Neural crest cell (in vitro differentiated cells): ENCODE data around the gene DNAJB1. TPM values are rescaled to one million over a fixed set of nuclear protein-coding genes. Genes with fewer than 3 reads are reported as not detected.
A peak's percentile ranks its signal among the peaks of the same experiment; 100 is the strongest.
"Not testable (repeated sequence)": the region's sequence is repeated elsewhere in the genome, so short reads cannot be mapped to it uniquely, and the experiment has no call there.

Experiments used
- DNase-seq: peaks from one replicate; pipeline ENCODE4 v3.0.0; 2021; ENCODE audit warnings: low read depth, mixed read lengths, low spot score
- H3K27ac Mint-ChIP-seq: one replicate; pipeline ENCODE4 v1.8.0; 2021; ENCODE audit warnings: mild to moderate bottlenecking, mixed read lengths; ENCODE audit not compliant: unreplicated experiment
- H3K27me3 Mint-ChIP-seq: 2 replicates; pipeline ENCODE4 v1.8.0; 2021; ENCODE audit warnings: low read depth, mild to moderate bottlenecking, mixed read lengths
- H3K36me3 Mint-ChIP-seq: 2 replicates; pipeline ENCODE4 v1.8.0; 2021; ENCODE audit warnings: low read depth, mild to moderate bottlenecking, mixed read lengths
- H3K4me1 Mint-ChIP-seq: 2 replicates; pipeline ENCODE4 v1.8.0; 2021; ENCODE audit warnings: mixed read lengths
- H3K4me3 Mint-ChIP-seq: one replicate; pipeline ENCODE4 v1.8.0; 2021; ENCODE audit warnings: mild to moderate bottlenecking, mixed read lengths
- H3K9me3 Mint-ChIP-seq: 2 replicates; pipeline ENCODE4 v1.8.0; 2021; ENCODE audit warnings: mixed read lengths
- long read RNA-seq: library from polyadenylated mRNA; unstranded; transcript quantifications from one replicate; pipeline ENCODE4 v2.0.0, GENCODE V29; 2020
- total RNA-seq: library from RNA; stranded (reverse); gene quantifications from 2 replicates; pipeline ENCODE4 v1.2.1, GENCODE V29; 2021
- TF ChIP-seq, protein P1 (sequence below): fragments of 200-600 bp; sonication (generic); conservative IDR thresholded peaks from 2 replicates; pipeline ENCODE4 v1.5.0; 2021; ENCODE audit warnings: antibody characterized with exemption, mild to moderate bottlenecking

Gene DNAJB1
- 89.4 and 94.2 TPM in 2 replicates for total RNA-seq
- long read RNA-seq, transcript DNAJB1-201 (3 exons, 2,264 nt), result major isoform, 18 of 34 reads
- long read RNA-seq, partial matches to known transcripts, result 8 of 34 reads
- long read RNA-seq, other reads (novel, unspliced or antisense), result 8 of 34 reads

GRCh38 chr19:14517840-14518505 lies at the start of gene DNAJB1:
Gene DNAJB1, minus strand, starts transcription at chr19:14518397. Its CDS starts 48 bp downstream, at chr19:14518349.
- Mint-ChIP-seq H3K36me3 (peaks cover 25% of the 10 kb centered on the region), H3K4me3 (peak within 1 kb of the TSS; percentile 97), H3K27me3 (peaks cover 2% of the 10 kb centered on the region), H3K27ac (peak within 1 kb of the TSS; percentile 98), H3K4me1 (peaks cover 57% of the 10 kb centered on the region), H3K9me3 (no peaks in the 10 kb centered on the region)
- no peak for DNase-seq
- TF ChIP-seq, protein P1, sequence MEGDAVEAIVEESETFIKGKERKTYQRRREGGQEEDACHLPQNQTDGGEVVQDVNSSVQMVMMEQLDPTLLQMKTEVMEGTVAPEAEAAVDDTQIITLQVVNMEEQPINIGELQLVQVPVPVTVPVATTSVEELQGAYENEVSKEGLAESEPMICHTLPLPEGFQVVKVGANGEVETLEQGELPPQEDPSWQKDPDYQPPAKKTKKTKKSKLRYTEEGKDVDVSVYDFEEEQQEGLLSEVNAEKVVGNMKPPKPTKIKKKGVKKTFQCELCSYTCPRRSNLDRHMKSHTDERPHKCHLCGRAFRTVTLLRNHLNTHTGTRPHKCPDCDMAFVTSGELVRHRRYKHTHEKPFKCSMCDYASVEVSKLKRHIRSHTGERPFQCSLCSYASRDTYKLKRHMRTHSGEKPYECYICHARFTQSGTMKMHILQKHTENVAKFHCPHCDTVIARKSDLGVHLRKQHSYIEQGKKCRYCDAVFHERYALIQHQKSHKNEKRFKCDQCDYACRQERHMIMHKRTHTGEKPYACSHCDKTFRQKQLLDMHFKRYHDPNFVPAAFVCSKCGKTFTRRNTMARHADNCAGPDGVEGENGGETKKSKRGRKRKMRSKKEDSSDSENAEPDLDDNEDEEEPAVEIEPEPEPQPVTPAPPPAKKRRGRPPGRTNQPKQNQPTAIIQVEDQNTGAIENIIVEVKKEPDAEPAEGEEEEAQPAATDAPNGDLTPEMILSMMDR, result no peak

DNA sequence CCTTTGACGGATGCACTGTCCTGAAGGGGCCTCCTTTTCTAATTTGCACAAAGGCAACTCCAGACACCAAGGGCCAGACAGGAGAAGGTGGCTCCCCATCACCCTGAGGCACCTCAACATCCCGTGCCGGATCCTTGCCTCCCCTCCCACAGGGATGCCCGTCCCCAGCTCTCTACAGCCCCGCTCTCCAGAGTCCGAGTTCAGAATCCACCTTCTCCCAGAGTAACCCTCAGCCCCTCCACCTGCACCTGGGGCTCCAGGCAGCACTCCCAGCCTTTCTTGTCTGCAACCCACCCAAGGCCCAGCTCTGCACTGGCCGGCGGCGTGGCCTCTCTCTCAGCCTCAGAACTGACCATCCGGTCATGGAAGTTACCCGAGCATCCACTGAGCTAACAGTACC lies 48.9 kb upstream of the DNAJB1 start:
- DNase-seq, result no peak
- TF ChIP-seq, protein P1, result no peak
- H3K9me3 Mint-ChIP-seq, result no peaks in the 10 kb centered on the region
- no peaks in the 10 kb centered on the region for H3K27me3 Mint-ChIP-seq
- H3K36me3 Mint-ChIP-seq, result peaks cover 5% of the 10 kb centered on the region
- peak overlapping the region; percentile 67 for H3K27ac Mint-ChIP-seq
- peaks cover 11% of the 10 kb centered on the region for H3K4me1 Mint-ChIP-seq
- H3K4me3 Mint-ChIP-seq, result peak overlapping the region; percentile 47

DNA sequence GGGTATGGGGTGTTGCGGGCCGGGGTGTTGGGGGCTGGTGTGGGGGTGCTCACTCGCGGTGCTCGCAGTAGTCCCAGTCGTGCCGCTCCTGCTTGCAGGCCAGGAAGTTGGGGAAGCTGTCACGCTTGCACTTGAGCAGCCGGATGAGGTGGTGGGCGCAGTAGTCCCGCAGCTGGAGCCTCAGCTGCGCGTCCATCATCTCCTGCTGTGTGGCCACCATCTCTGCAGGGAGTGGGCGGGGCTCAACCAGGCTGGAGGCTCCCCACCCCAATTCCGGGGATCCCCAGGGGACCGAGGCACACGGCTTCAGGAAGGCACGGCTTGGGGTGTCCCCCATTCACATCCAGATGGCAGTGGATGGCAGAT lies 48.5 kb upstream of the DNAJB1 start:
- no peak for DNase-seq
- TF ChIP-seq, protein P1, result no peak
- peaks cover 7% of the 10 kb centered on the region for H3K4me1 Mint-ChIP-seq

GRCh38 chr19:14565765-14566711 lies 47.8 kb upstream of the DNAJB1 start:
- no peak overlapping the region for H3K27ac Mint-ChIP-seq
- H3K4me1 Mint-ChIP-seq, result peaks cover 5% of the 10 kb centered on the region
- H3K36me3 Mint-ChIP-seq, result peaks cover 5% of the 10 kb centered on the region
- no peak for DNase-seq
- H3K9me3 Mint-ChIP-seq, result no peaks in the 10 kb centered on the region
- TF ChIP-seq, protein P1, result no peak
- no peaks in the 10 kb centered on the region for H3K27me3 Mint-ChIP-seq
- H3K4me3 Mint-ChIP-seq, result no peak overlapping the region

More for the DNA sequence above, 48.5 kb upstream of the DNAJB1 start:
- no peaks in the 10 kb centered on the region for H3K9me3 Mint-ChIP-seq
- no peak overlapping the region for H3K27ac Mint-ChIP-seq
- peaks cover 5% of the 10 kb centered on the region for H3K36me3 Mint-ChIP-seq
- no peaks in the 10 kb centered on the region for H3K27me3 Mint-ChIP-seq
- no peak overlapping the region for H3K4me3 Mint-ChIP-seq

GRCh38 chr19:14565298-14565679 lies 47.1 kb upstream of the DNAJB1 start:
- no peak overlapping the region for H3K27ac Mint-ChIP-seq
- H3K36me3 Mint-ChIP-seq, result peaks cover 5% of the 10 kb centered on the region
- H3K9me3 Mint-ChIP-seq, result no peaks in the 10 kb centered on the region
- H3K27me3 Mint-ChIP-seq, result no peaks in the 10 kb centered on the region
- TF ChIP-seq, protein P1, result no peak
- no peak for DNase-seq
- no peak overlapping the region for H3K4me3 Mint-ChIP-seq
- H3K4me1 Mint-ChIP-seq, result peaks cover 9% of the 10 kb centered on the region

DNA sequence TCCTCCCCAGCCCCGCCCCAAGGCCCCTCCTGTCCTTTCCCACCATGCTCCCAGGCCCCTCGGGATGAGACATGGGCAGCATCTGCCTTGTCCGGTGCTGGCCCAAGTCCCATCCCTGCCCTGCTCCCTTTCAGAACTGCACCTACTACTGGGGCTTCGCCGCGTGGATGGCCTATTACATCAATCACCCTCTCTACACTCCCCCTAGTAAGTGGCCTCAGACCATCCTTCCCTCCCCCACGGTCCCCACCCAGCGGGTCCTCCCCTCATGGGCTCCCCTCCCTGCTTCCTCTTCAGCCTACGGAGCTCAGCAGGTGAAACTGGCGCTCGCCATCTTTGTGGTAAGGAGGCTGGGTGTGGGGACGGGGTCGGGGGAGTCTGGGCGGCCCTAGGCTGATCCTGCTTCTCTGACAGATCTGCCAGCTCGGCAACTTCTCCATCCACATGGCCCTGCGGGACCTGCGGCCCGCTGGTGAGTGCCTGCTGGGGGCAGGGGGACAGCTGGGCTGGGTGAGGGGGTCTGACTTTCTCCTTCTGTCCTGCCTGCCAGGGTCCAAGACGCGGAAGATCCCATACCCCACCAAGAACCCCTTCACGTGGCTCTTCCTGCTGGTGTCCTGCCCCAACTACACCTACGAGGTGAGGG lies 46.6 kb upstream of the DNAJB1 start:
- H3K4me3 Mint-ChIP-seq, H3K27ac Mint-ChIP-seq, H3K9me3 Mint-ChIP-seq, H3K27me3 Mint-ChIP-seq, H3K36me3 Mint-ChIP-seq, DNase-seq: not testable (repeated sequence)
- peaks cover 10% of the 10 kb centered on the region for H3K4me1 Mint-ChIP-seq
